PFSK-1 (cell line): ENCODE data around the gene GART.

ENCODE experiments used
- FOXP2 ChIP-seq: optimal IDR thresholded peaks from 2 replicates; pipeline ENCODE3; 2011; ENCODE audit warnings: borderline replicate concordance, control low read depth, inconsistent platforms; ENCODE audit not compliant: insufficient read depth; ENCODE audit errors: extremely low read length, extremely low read depth
- POLR2AphosphoS5 ChIP-seq: IDR thresholded peaks from 2 replicates; pipeline ENCODE4 v1.6.1; 2012; ENCODE audit warnings: low read depth, mild to moderate bottlenecking, control low read depth, low read length, moderate library complexity
- SIN3A ChIP-seq: IDR thresholded peaks from 2 replicates; pipeline ENCODE4 v1.6.1; 2012; ENCODE audit warnings: mild to moderate bottlenecking, low read length, moderate library complexity, borderline replicate concordance; ENCODE audit not compliant: insufficient read depth

DNA sequence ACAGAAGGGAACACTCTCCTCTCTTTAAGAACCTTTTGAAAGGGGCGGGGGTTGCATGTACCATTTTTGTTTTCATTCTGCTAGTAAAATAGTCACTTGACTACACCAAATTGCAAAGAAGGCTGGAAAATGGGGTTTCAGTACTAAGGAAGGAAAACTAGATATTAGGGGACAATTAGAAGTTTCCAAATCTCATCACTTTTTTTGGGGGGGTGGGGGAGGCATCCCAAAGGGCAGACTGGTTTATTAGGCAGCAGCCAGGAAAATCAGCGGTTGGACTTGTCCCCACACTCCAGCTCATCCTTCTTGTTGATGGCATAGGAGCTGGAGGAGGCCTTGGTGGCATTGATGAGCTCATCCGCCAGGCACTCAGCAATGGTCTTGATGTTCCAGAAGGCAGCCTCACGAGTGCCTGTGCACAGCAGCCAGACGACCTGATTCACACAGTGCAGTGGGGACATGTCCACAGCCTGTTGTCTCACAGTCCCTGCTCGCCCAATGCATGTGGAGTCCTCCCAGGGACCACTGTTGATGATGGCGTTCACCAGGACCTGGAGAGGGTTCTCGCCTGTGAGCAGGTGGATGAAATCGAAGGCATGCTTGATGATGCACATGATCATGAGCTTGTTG lies 60.5 kb downstream of the GART start:
- no peak for TF ChIP-seq POLR2AphosphoS5
- no peak for TF ChIP-seq FOXP2
- TF ChIP-seq SIN3A, result no peak
